ENCODE measurements around the gene APOL4.
"Not testable (repeated sequence)": the region's sequence is repeated elsewhere in the genome, so short reads cannot be mapped to it uniquely, and the experiment has no call there.

- not testable (repeated sequence) for TF ChIP-seq CTCF, EZH2phosphoT487 (IDR thresholded peaks at IDR 0.05)
Measured at GRCh38 chr22:36152821-36153220, 48.8 kb downstream of the APOL4 start.

All from neural progenitor cell (in vitro differentiated cells).